Fibroblast of the aortic adventitia (primary cell): Measurements from ENCODE around the gene COL23A1. TPM values are rescaled to one million over a fixed set of nuclear protein-coding genes. Genes with fewer than 3 reads are reported as not detected.
"Not testable (repeated sequence)": the region's sequence is repeated elsewhere in the genome, so short reads cannot be mapped to it uniquely, and the experiment has no call there.

Experiments used
- DNase-seq: peaks from one replicate; pipeline ENCODE4 v3.0.0-alpha.2; 2010; ENCODE audit warnings: low read depth
- H3K4me3 ChIP-seq: 2 replicates; pipeline ENCODE4 v1.5.1; 2011; ENCODE audit warnings: low read depth, mild to moderate bottlenecking, control low read depth, low read length, moderate library complexity
- CTCF ChIP-seq: IDR thresholded peaks from 2 replicates; pipeline ENCODE4 v1.5.1; 2011; ENCODE audit warnings: mild to moderate bottlenecking, low read length, control low read depth, inconsistent platforms; ENCODE audit not compliant: insufficient read depth
- total RNA-seq: library from RNA; depleted of rRNA; stranded (reverse); fragments of >200 nt; gene quantifications from 2 replicates; pipeline ENCODE4 v1.2.3, GENCODE V29; 2012; ENCODE audit warnings: low replicate concordance

COL23A1 gene
- total RNA-seq, 1 donor, result not detected

DNA sequence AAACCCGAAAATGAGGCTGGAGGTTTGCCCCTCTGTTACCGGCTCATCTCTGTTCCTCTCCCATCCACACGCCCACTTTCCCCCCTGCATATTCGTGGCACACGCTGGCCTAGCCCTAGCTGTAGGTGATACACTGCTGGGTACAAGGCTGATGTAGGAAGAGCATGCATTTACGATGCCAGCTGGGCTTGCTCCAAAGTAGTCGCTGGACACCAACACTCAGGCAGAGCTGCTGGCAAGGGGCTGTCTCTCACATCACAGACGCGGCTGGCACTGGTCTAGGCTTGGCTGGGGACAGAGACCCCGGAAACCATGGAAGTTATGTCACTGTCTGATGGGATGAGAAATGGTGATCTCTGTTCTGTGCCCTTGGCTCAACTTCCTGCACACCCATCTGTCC is 347.8 kb downstream of the COL23A1 start:
- H3K4me3 ChIP-seq, result no peak overlapping the region
- DNase-seq, result no peak
- no peak for TF ChIP-seq CTCF

DNA sequence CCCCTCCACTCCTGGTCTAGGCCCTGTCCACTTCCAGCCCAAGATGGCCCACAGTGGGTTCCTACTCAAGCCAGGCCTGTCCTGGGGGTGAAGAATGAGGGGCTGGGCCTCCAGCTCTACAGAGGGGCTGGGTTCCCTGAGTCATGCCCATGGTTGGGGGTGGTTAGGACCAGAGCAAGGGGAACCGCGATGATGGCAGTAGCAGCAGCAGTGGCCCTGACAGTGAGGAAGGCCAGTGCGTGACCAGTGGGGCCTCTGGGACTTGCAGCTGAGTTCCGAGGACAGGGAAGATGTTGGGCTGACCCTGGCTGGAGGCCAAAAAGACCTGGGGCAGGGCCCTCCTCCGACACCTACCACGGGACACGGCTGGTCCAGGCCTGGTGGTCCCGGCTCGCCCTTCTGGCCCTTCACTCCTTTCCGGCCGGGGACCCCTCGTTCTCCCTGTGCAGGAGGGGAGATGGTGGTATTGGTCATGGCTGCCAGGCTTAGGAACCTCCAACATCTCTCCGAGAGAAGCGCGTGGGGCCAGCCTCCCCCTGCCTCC is 348.4 kb downstream of the COL23A1 start:
- DNase-seq, result no peak
- no peak for TF ChIP-seq CTCF
- no peak overlapping the region for H3K4me3 ChIP-seq

GRCh38 chr5:178241231-178241663 is 348.9 kb downstream of the COL23A1 start:
- TF ChIP-seq CTCF, result no peak
- H3K4me3 ChIP-seq, result no peak overlapping the region
- no peak for DNase-seq

DNA sequence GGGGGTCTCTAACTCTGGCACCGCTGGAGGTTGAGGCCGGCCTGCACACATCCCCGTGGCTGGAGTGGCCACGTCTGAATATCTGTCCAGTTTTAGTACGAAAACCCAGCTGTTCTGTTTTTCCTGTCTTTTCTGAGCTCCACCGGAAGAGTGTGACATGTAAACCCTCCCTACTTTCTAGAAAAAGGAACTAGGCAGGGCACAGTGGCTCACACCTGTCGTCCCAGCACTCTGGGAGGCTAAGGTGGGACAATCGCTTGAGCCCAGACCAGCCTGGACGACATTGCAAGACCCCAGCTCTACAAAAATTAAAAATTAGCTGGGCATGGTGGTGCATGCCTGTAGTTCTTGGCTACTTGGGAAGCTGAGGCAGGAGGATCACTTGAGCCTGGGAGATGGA is 349.4 kb downstream of the COL23A1 start:
- no peak overlapping the region for H3K4me3 ChIP-seq
- DNase-seq, result no peak
- TF ChIP-seq CTCF, result no peak

GRCh38 chr5:178240341-178240741 is 349.9 kb downstream of the COL23A1 start:
- no peak for DNase-seq
- TF ChIP-seq CTCF, result no peak
- H3K4me3 ChIP-seq, result no peak overlapping the region

DNA sequence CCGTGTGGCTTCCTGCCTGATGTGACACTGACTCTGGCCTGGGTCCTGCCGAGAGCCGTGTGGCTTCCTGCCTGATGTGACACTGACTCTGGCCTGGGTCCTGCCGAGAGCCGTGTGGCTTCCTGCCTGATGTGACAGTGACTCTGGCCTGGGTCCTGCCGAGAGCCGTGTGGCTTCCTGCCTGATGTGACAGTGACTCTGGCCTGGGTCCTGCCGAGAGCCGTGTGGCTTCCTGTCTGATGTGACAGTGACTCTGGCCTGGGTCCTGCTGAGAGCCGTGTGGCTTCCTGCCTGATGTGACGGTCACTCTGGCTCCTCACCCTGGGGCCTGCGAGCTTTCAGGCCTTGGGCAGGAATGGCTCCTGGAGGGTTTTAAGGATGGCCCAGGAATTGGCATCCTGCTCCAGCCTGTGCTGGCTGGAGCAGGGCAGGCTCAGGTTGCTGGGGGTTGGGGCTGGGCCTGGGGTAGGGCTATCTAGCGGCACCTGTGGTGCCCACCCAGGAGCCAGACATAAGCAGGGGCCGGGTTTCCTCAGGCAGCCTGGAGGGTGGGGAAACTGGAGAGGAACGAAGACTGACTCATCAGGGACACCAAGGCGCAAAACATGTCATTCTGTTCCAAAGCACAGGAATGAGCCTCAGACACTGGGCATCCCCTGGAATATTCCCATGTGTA is 350.4 kb downstream of the COL23A1 start:
- not testable (repeated sequence) for H3K4me3 ChIP-seq, DNase-seq

DNA sequence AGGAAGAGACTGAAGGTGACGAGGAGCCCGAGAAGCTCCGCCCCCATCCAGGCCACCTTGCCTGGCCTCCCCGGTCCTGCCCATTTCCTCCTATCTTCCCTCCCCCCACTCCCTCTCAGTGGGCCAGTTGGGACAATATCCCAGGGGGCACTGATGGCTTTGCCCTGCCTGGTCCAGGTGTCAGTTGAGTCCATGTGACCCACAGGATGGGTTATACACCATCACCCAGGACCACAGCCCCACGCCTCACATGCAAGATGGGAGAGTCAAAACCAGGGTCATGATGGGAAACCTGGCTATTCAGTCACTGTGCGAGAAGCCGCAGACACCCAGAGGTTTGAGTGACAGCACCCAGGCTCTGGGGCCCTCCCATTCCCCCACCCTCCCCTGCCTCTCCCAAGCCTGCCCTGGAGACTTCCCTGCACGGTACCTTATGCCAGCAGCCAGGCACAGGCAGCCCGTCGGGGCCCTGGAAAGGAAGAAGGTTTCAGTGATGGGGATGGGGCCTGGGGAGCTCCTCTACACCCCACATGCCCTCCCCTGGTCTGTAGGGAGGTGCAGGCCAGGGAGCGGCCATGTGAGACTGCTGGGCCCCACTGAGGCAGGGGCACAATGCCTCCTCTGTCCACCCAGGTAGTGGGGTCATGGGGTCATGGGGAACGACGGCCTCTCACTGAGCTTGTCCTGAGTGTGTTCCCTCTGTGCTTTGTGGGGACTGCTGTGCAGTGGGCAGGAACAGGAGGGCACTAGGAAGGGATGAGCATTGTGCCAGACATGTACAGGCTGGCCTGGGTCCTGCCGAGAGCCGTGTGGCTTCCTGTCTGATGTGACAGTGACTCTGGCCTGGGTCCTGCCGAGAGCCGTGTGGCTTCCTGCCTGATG is 351.2 kb downstream of the COL23A1 start:
- TF ChIP-seq CTCF, result no peak
- no peak for DNase-seq
- H3K4me3 ChIP-seq, result no peak overlapping the region
